GM23338 (cell line): ENCODE data around the gene PBXIP1. TPM values are rescaled to one million over a fixed set of nuclear protein-coding genes. Genes with fewer than 3 reads are reported as not detected.

ENCODE experiments used
- ATAC-seq: fragments of 200-7000 bp; cut with Tn5 transposase; 3 replicates; pipeline ENCODE4 v1.9.1; 2020
- DNase-seq: peaks from one replicate; pipeline ENCODE4 v3.0.0-alpha.2; 2015; ENCODE audit warnings: low spot score
- H2AFZ ChIP-seq: fragments of 200-600 bp; sonication (generic); 2 replicates; pipeline ENCODE4 v1.8.0; 2016; ENCODE audit warnings: antibody characterized with exemption, mild to moderate bottlenecking, moderate library complexity
- H3F3A ChIP-seq: fragments of 200-600 bp; sonication (generic); replicated peaks from 2 replicates; pipeline ENCODE4 v1.8.0; 2017; ENCODE audit warnings: antibody characterized with exemption, mixed run types, low read depth
- H3K27ac ChIP-seq: fragments of 200-600 bp; sonication (generic); 2 replicates; pipeline ENCODE4 v1.6.1; 2016; ENCODE audit warnings: low read depth
- H3K27me3 ChIP-seq: fragments of 200-600 bp; sonication (generic); 2 replicates; pipeline ENCODE4 v1.8.0; 2016; ENCODE audit warnings: mild to moderate bottlenecking, mixed run types, moderate library complexity; ENCODE audit not compliant: insufficient read depth
- H3K36me3 ChIP-seq: fragments of 200-600 bp; sonication (generic); 2 replicates; pipeline ENCODE4 v1.8.0; 2016; ENCODE audit warnings: mild to moderate bottlenecking; ENCODE audit not compliant: insufficient read depth
- H3K4me1 ChIP-seq: fragments of 200-600 bp; sonication (generic); 2 replicates; pipeline ENCODE4 v1.8.0; 2016; ENCODE audit warnings: mild to moderate bottlenecking, moderate library complexity; ENCODE audit not compliant: insufficient read depth
- H3K4me2 ChIP-seq: fragments of 200-600 bp; sonication (generic); 2 replicates; pipeline ENCODE4 v1.7.1; 2017; ENCODE audit warnings: mixed run types
- H3K4me3 ChIP-seq: fragments of 200-600 bp; sonication (generic); 2 replicates; pipeline ENCODE4 v1.6.1; 2016; ENCODE audit warnings: mixed run types
- H3K79me2 ChIP-seq: fragments of 200-600 bp; sonication (generic); replicated peaks from 2 replicates; pipeline ENCODE4 v1.8.0; 2017; ENCODE audit warnings: mild to moderate bottlenecking; ENCODE audit not compliant: insufficient read depth
- H3K9me2 ChIP-seq: fragments of 200-600 bp; sonication (generic); 2 replicates; pipeline ENCODE4 v1.8.0; 2017; ENCODE audit not compliant: insufficient read depth
- H4K20me1 ChIP-seq: fragments of 200-600 bp; sonication (generic); replicated peaks from 2 replicates; pipeline ENCODE4 v1.8.0; 2017; ENCODE audit warnings: mild to moderate bottlenecking; ENCODE audit not compliant: insufficient read depth
- H3K27ac Mint-ChIP-seq: 2 replicates; pipeline ENCODE4 v1.8.0; 2020; ENCODE audit warnings: inconsistent platforms, mild to moderate bottlenecking, moderate library complexity, mixed read lengths
- H3K27me3 Mint-ChIP-seq: 3 replicates; pipeline ENCODE4 v1.8.0; 2022; ENCODE audit warnings: low read depth, mild to moderate bottlenecking, moderate library complexity, mixed read lengths, inconsistent platforms; ENCODE audit not compliant: insufficient read depth, poor library complexity
- H3K36me3 Mint-ChIP-seq: 3 replicates; pipeline ENCODE4 v1.8.0; 2021; ENCODE audit warnings: low read depth, mild to moderate bottlenecking, inconsistent platforms, moderate library complexity, mixed read lengths
- H3K4me1 Mint-ChIP-seq: 3 replicates; pipeline ENCODE4 v1.8.0; 2020; ENCODE audit warnings: mild to moderate bottlenecking, inconsistent platforms, mixed read lengths
- H3K4me3 Mint-ChIP-seq: 3 replicates; pipeline ENCODE4 v1.8.0; 2021; ENCODE audit warnings: moderate library complexity, mild to moderate bottlenecking, inconsistent platforms, mixed read lengths
- H3K9me3 Mint-ChIP-seq: 3 replicates; pipeline ENCODE4 v1.8.0; 2020; ENCODE audit warnings: moderate library complexity, mild to moderate bottlenecking, inconsistent platforms, mixed read lengths
- CREB1 ChIP-seq: fragments of 250-450 bp; sonication (Bioruptor Pico); IDR thresholded peaks from 2 replicates; pipeline ENCODE4 v1.5.0; 2020; ENCODE audit warnings: low read depth, mild to moderate bottlenecking, moderate library complexity
- CTCF ChIP-seq, 2 experiments: fragments of 200-600 bp in 1 of 2; sonication (generic) in 1 of 2; conservative IDR thresholded peaks; 2 replicates each; pipeline versions ENCODE4 v1.5.1 to v1.6.1; 2016 to 2017; ENCODE audit warnings: antibody characterized with exemption in 2 of 2, low read depth in 2 of 2, mild to moderate bottlenecking in 2 of 2, moderate library complexity in 1 of 2
- ETS1 ChIP-seq: IDR thresholded peaks from 2 replicates; pipeline ENCODE4 v1.6.1; 2016; ENCODE audit warnings: antibody characterized with exemption
- EZH2 ChIP-seq: fragments of 200-600 bp; sonication (generic); IDR thresholded peaks from one replicate; pipeline ENCODE4 v1.8.0; 2017; ENCODE audit warnings: antibody characterized with exemption, mild to moderate bottlenecking, low read depth; ENCODE audit not compliant: unreplicated experiment
- EZH2phosphoT487 ChIP-seq: fragments of 200-600 bp; sonication (generic); IDR thresholded peaks from one replicate; pipeline ENCODE4 v1.8.1; 2018; ENCODE audit warnings: antibody characterized with exemption; ENCODE audit not compliant: unreplicated experiment
- JUNB ChIP-seq: IDR thresholded peaks from one replicate; pipeline ENCODE4 v1.6.1; 2016; ENCODE audit warnings: antibody characterized with exemption; ENCODE audit not compliant: unreplicated experiment
- NANOG ChIP-seq: IDR thresholded peaks from 2 replicates; pipeline ENCODE4 v1.6.1; 2016; ENCODE audit warnings: antibody characterized with exemption, borderline replicate concordance
- POLR2AphosphoS5 ChIP-seq: IDR thresholded peaks from 2 replicates; pipeline ENCODE4 v1.6.1; 2016; ENCODE audit warnings: antibody characterized with exemption, low read depth
- REST ChIP-seq: IDR thresholded peaks from one replicate; pipeline ENCODE4 v1.6.1; 2018; ENCODE audit warnings: antibody characterized with exemption; ENCODE audit not compliant: unreplicated experiment
- STAT1 ChIP-seq: IDR thresholded peaks from one replicate; pipeline ENCODE4 v1.6.1; 2016; ENCODE audit warnings: antibody characterized with exemption; ENCODE audit not compliant: unreplicated experiment
- ZNF114 ChIP-seq: fragments of 250-450 bp; sonication (Bioruptor Pico); IDR thresholded peaks from 2 replicates; pipeline ENCODE4 v1.5.0; 2020; ENCODE audit warnings: mild to moderate bottlenecking, moderate library complexity
- ZNF331 ChIP-seq: fragments of 250-450 bp; sonication (Bioruptor Pico); IDR thresholded peaks from 2 replicates; pipeline ENCODE4 v1.5.0; 2020; ENCODE audit warnings: low read depth, mild to moderate bottlenecking, moderate library complexity
- ZNF462 ChIP-seq: fragments of 250-450 bp; sonication (Bioruptor Pico); IDR thresholded peaks from 2 replicates; pipeline ENCODE4 v1.5.0; 2020; ENCODE audit warnings: mild to moderate bottlenecking, moderate library complexity
- polyA plus RNA-seq: library from polyadenylated mRNA; unstranded; fragments of >200 nt; fragmentation: Nextera tagmentation; extraction: Ambion mirVana; gene quantifications from 2 replicates; pipeline ENCODE4 v1.2.1, GENCODE V29; 2016
- total RNA-seq: library from RNA; depleted of rRNA; stranded (reverse); fragments of >200 nt; shearing (Covaris generic); gene quantifications from 2 replicates; pipeline ENCODE4 v1.2.3, GENCODE V29; 2014

The PBXIP1 gene
- total and polyA plus RNA-seq, 2 experiments from 2014 or later = 7.0 to 31.8 TPM

- Mint-ChIP-seq H3K36me3 (peaks cover 4% of the 10 kb centered on the region; the same call in 1 of the 3 replicates), H3K9me3 (peaks cover 3% of the 10 kb centered on the region; the same call in 1 of the 3 replicates), H3K4me3 (peak within 1 kb of the TSS; percentile 87), H3K4me1 (peaks cover 23% of the 10 kb centered on the region), H3K27me3 (peaks cover 27% of the 10 kb centered on the region), H3K27ac (peak within 1 kb of the TSS; percentile 100)
- no peaks in the 10 kb centered on the region; the same call in 1 of the 2 replicates for H3K79me2 ChIP-seq
- peak within 1 kb of the TSS; percentile 84 for H3K4me2 ChIP-seq
- H3K27ac ChIP-seq = peak within 1 kb of the TSS; percentile 89
- H4K20me1 ChIP-seq = no peaks in the 10 kb centered on the region
- peaks cover 10% of the 10 kb centered on the region for H3F3A ChIP-seq
- H3K4me1 ChIP-seq = peaks cover 16% of the 10 kb centered on the region
- ATAC-seq = peak; percentile 85
- TF ChIP-seq CTCF (conservative IDR thresholded peaks at IDR 0.05; ENCODE audit: low read depth in 2 of 2) (peak in 1 of 2 experiments; percentile 45; a peak in 3 of 4 replicates), CREB1 (CRISPR knock-in tag) (peak; percentile 18; the same call in 1 of the 2 replicates), EZH2 (no peak), EZH2phosphoT487 (no peak), ZNF331 (CRISPR knock-in tag) (no peak), JUNB (peak; percentile 38), POLR2AphosphoS5 (peak; percentile 84), ZNF462 (CRISPR knock-in tag) (no peak), NANOG (no peak), ZNF114 (no peak), ETS1 (no peak), STAT1 (no peak), REST (peak; percentile 32)
- H3K27me3 ChIP-seq = no peaks in the 10 kb centered on the region; the same call in 1 of the 2 replicates
- H3K36me3 ChIP-seq = no peaks in the 10 kb centered on the region
- no peaks in the 10 kb centered on the region; the same call in 1 of the 2 replicates for H3K9me2 ChIP-seq
- H3K4me3 ChIP-seq = peak within 1 kb of the TSS; percentile 64
- DNase-seq = peak; percentile 98
- peak within 1 kb of the TSS; percentile 53 for H2AFZ ChIP-seq
Measured at GRCh38 chr1:154936555-154937084, 19.3 kb downstream of the PBXIP1 start, which contains the start of gene PMVK. PMVK (minus strand) TSS chr1:154936719; CDS start chr1:154936685, 34 bp downstream.
